Panc1 (cell line): ENCODE measurements around the gene ZNF804A.

Experiments used
- POLR2AphosphoS5 ChIP-seq: IDR thresholded peaks from 2 replicates; pipeline ENCODE4 v1.6.1; 2012; ENCODE audit warnings: mild to moderate bottlenecking, low read depth, low read length, moderate library complexity
- SIN3A ChIP-seq: IDR thresholded peaks from 2 replicates; pipeline ENCODE4 v1.6.1; 2012; ENCODE audit warnings: low read depth, mild to moderate bottlenecking, low read length, moderate library complexity, borderline replicate concordance; ENCODE audit not compliant: insufficient read depth
- TF ChIP-seq, protein P1 (sequence below): fragments of 450-650 bp; IDR thresholded peaks from 2 replicates; pipeline ENCODE4 v1.5.1; 2017; ENCODE audit warnings: mild to moderate bottlenecking

DNA sequence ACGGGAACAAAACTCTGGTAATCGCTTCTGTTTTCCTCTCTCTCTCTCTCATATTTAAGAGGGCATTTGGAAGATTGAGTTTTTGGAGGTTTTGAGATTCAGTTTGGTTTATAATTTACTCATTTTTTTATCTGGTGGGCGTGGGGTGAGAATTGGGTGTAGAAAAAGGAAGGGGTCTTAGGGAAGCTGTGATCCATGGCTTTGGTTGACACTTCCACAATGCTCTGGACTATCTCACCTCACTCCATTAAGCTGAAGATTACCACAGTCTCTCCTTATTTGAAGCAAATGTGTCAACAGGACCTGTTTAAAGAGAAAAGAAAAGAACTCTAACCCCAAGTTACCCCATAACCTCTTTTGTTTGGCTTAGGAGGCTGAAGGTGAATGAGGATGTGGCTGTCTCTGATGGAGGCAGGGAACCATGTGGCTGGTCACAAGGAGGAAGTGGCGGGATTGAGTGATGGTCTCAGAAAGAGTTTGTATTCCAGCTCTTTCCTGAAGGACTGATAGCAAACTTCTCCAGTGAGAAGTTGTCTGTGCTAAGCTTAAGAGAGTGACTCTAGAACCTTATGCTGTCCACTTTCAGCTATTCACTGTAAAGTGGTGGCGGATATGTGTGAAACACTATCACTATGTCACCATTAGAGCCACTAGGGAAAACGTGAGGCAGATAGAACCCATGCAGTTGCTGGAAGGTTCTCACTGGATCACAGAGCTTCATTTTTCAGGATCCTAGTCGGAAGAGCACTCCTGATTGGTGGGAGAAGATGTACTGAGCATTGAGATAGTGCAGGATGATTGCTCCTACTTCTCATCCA is 934 bp downstream of the ZNF804A start:
- TF ChIP-seq, protein P1, sequence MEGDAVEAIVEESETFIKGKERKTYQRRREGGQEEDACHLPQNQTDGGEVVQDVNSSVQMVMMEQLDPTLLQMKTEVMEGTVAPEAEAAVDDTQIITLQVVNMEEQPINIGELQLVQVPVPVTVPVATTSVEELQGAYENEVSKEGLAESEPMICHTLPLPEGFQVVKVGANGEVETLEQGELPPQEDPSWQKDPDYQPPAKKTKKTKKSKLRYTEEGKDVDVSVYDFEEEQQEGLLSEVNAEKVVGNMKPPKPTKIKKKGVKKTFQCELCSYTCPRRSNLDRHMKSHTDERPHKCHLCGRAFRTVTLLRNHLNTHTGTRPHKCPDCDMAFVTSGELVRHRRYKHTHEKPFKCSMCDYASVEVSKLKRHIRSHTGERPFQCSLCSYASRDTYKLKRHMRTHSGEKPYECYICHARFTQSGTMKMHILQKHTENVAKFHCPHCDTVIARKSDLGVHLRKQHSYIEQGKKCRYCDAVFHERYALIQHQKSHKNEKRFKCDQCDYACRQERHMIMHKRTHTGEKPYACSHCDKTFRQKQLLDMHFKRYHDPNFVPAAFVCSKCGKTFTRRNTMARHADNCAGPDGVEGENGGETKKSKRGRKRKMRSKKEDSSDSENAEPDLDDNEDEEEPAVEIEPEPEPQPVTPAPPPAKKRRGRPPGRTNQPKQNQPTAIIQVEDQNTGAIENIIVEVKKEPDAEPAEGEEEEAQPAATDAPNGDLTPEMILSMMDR = no peak
- TF ChIP-seq POLR2AphosphoS5 (no peak), SIN3A (no peak)
